Measurements from ENCODE around the gene ANKMY1. TPM values are rescaled to one million over a fixed set of nuclear protein-coding genes. Genes with fewer than 3 reads are reported as not detected.
A peak's percentile ranks its signal among the peaks of the same experiment; 100 is the strongest.

The ANKMY1 gene
- total RNA-seq, 1 experiment from 2014 or later = 28.3 TPM

GRCh38 chr2:240435948-240436682, 121.7 kb downstream of the ANKMY1 start:
- H2AFZ ChIP-seq (ENCODE audit: low read depth, low read length, poor library complexity, severe bottlenecking) = no peak overlapping the region
- H3K9me3 ChIP-seq (ENCODE audit: control insufficient read depth in 1 of 2, insufficient read depth in 1 of 2, low read depth in 1 of 2, low read length in 2 of 2) = no peaks in the 10 kb centered on the region
- RAD21 ChIA-PET (ENCODE audit: low non-redundant PET in 1 of 2, low total read pairs in 2 of 2, uncharacterized antibody in 2 of 2, unreplicated experiment in 2 of 2) = interaction anchor here in 1 of 2 experiments (1.1 kb wide), 1 partner anchor 202 kb away, joined by 3 read pairs; no protein-coding TSS in a partner anchor
- BruUV-seq (replicated peaks) = no TSS peak
- no peaks in the 10 kb centered on the region for H3K9me2 ChIP-seq (ENCODE audit: insufficient read depth)
- POLR2A ChIA-PET = interaction anchor here (1.1 kb wide), 1 partner anchor 203 kb away, joined by 9 read pairs; no protein-coding TSS in a partner anchor
- peaks cover 4% of the 10 kb centered on the region; the same call in 1 of the 2 replicates for H4K20me1 ChIP-seq (ENCODE audit: insufficient read depth)
- H3K36me3 ChIP-seq (ENCODE audit: control insufficient read depth in 1 of 2, insufficient read depth in 2 of 2, low read length in 2 of 2) = no peaks in the 10 kb centered on the region; a peak in 1 of 4 replicates
- CTCF ChIA-PET = interaction anchor here (1.1 to 1.8 kb wide), 3 partner anchors 203 to 208 kb away, joined by 3 to 9 read pairs (median 5); no protein-coding TSS in a partner anchor
- peak overlapping the region; percentile 95 for H3K27ac ChIP-seq (ENCODE audit: low read depth, low read length)
- H3K4me2 ChIP-seq (ENCODE audit: low read length) = peak overlapping the region; percentile 86
- TF ChIP-seq ZFX (IDR thresholded peaks at IDR 0.05) = peak; percentile 57
- TF ChIP-seq ZNF274 (IDR thresholded peaks at IDR 0.05; ENCODE audit: low read depth, low read length) = no peak
- ATAC-seq (0 out of 2 replicates have a peak, but pooled peaks have one; percentile 0), DNase-seq (ENCODE audit: low read depth, low spot score) (no peak)
- intact Hi-C loops (cut with micrococcal nuclease) = loop anchor here (1.0 to 10.0 kb wide), 3 partner anchors 49 to 184 kb away; no protein-coding TSS in a partner anchor
- H3K27me3 ChIP-seq (ENCODE audit: insufficient read depth, low read length) = no peaks in the 10 kb centered on the region
- H3K4me3 ChIP-seq (replicated peaks in 1 of 2; ENCODE audit: low read depth in 1 of 2, low read length in 2 of 2) = peak overlapping the region; percentile 61 to 71
- H3K9ac ChIP-seq (ENCODE audit: low read length) = peak overlapping the region; percentile 87
- peaks cover 29 to 57% of the 10 kb centered on the region in 2 experiments for H3K4me1 ChIP-seq (ENCODE audit: control insufficient read depth in 1 of 2, insufficient read depth in 2 of 2, low read length in 2 of 2)
- peaks cover 58% of the 10 kb centered on the region for H3K79me2 ChIP-seq (ENCODE audit: insufficient read depth, low read length)

- H4K20me1 ChIP-seq (ENCODE audit: insufficient read depth) = peaks cover 4% of the 10 kb centered on the region; the same call in 1 of the 2 replicates
- BruUV-seq (replicated peaks) = no TSS peak
- DNase-seq (ENCODE audit: low read depth, low spot score) = peak; percentile 45
- RAD21 ChIA-PET (ENCODE audit: low non-redundant PET in 1 of 2, low total read pairs in 2 of 2, uncharacterized antibody in 2 of 2, unreplicated experiment in 2 of 2) = no interaction called here
- no peaks in the 10 kb centered on the region; a peak in 1 of 4 replicates for H3K36me3 ChIP-seq (ENCODE audit: control insufficient read depth in 1 of 2, insufficient read depth in 2 of 2, low read length in 2 of 2)
- CTCF ChIA-PET = interaction anchor here (1.8 kb wide), 1 partner anchor 204 kb away, joined by 5 read pairs; no protein-coding TSS in a partner anchor
- peak; percentile 73 for ATAC-seq
- peak within 1 kb of the TSS; percentile 74 to 96 for H3K4me3 ChIP-seq (replicated peaks in 1 of 2; ENCODE audit: low read depth in 1 of 2, low read length in 2 of 2)
- POLR2A ChIA-PET = no interaction called here
- H3K4me1 ChIP-seq (ENCODE audit: control insufficient read depth in 1 of 2, insufficient read depth in 2 of 2, low read length in 2 of 2) = peaks cover 29 to 57% of the 10 kb centered on the region in 2 experiments
- no peaks in the 10 kb centered on the region for H3K9me2 ChIP-seq (ENCODE audit: insufficient read depth)
- peaks cover 53% of the 10 kb centered on the region for H3K79me2 ChIP-seq (ENCODE audit: insufficient read depth, low read length)
- peak within 1 kb of the TSS; percentile 91 for H3K9ac ChIP-seq (ENCODE audit: low read length)
- peak within 1 kb of the TSS; percentile 95 for H3K27ac ChIP-seq (ENCODE audit: low read depth, low read length)
- intact Hi-C loops (cut with micrococcal nuclease) = loop anchor here (1.0 to 10.0 kb wide), 3 partner anchors 48 to 183 kb away; no protein-coding TSS in a partner anchor
- no peaks in the 10 kb centered on the region for H3K9me3 ChIP-seq (ENCODE audit: control insufficient read depth in 1 of 2, insufficient read depth in 1 of 2, low read depth in 1 of 2, low read length in 2 of 2)
- H3K27me3 ChIP-seq (ENCODE audit: insufficient read depth, low read length) = no peaks in the 10 kb centered on the region
- H2AFZ ChIP-seq (ENCODE audit: low read depth, low read length, poor library complexity, severe bottlenecking) = no peak within 1 kb of the TSS
- peak; percentile 66 for TF ChIP-seq POLR2AphosphoS5 (IDR thresholded peaks at IDR 0.05; ENCODE audit: low read depth, low read length)
- no peak for TF ChIP-seq CBX3 (IDR thresholded peaks at IDR 0.05; ENCODE audit: low read depth)
- peak within 1 kb of the TSS; percentile 97 for H3K4me2 ChIP-seq (ENCODE audit: low read length)
Measured at GRCh38 chr2:240435457-240435947, 122.3 kb downstream of the ANKMY1 start, which contains the start of gene GPC1. Gene GPC1, plus strand, starts transcription at chr2:240435663. Its CDS starts 256 bp downstream, at chr2:240435919.

All from HCT116 (cell line).